ENCODE results near the gene ADISSP.

DNA sequence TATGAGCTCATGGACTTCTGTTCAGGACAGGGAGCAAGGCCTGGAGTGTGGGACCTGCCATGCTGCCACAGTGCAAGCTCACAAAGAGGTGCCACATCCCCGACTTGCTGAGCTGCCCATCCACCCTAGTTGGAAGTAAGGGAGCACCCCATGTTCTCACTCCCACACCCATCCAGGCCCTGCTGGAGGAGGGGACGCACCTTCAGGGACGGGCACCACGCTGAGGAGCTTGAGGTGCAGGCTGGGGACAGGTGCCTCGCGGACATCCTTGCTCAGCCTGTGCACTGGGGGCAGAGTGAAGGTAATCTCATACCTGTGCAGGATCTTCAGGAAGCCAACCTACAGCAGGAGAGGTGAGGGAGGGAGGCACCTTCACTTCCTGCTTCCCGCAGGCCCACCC lies 12.3 kb downstream of the ADISSP start:
- no peak for TF ChIP-seq CTCF (IDR thresholded peaks at IDR 0.05)
- no peak for TF ChIP-seq POLR2A (IDR thresholded peaks at IDR 0.05)

All from thyroid gland (tissue), 4 donors.